CD4-positive, alpha-beta memory T cell (primary cell): ENCODE results near the gene BTG3. TPM values are rescaled to one million over a fixed set of nuclear protein-coding genes. Genes with fewer than 3 reads are reported as not detected.
A peak's percentile ranks its signal among the peaks of the same experiment; 100 is the strongest.

ENCODE experiments used
- CTCF ChIA-PET: fragments of 350-600 bp; sonication (Branson Sonifier 250); formaldehyde crosslinking; loops from one replicate; lab custom pipeline; 2021; ENCODE audit warnings: inconsistent platforms; ENCODE audit not compliant: partially characterized antibody; lab: Charles Lee
- POLR2A ChIA-PET: fragments of 350-600 bp; sonication (Branson Sonifier 250); formaldehyde crosslinking; loops from one replicate; lab custom pipeline; 2021; ENCODE audit not compliant: partially characterized antibody; lab: Charles Lee
- DNase-seq, 5 donors: peaks; one replicate each; pipeline versions ENCODE4 v3.0.0 to v3.0.0-alpha.2; 2020 to 2022; ENCODE audit warnings: mixed read lengths in 1 of 5
- H3K27ac ChIP-seq: one replicate; pipeline ENCODE4 v1.7.0; 2013; ENCODE audit warnings: low read depth, low read length
- H3K27me3 ChIP-seq: 2 replicates; pipeline ENCODE4 v1.7.0; 2013; ENCODE audit warnings: mild to moderate bottlenecking, low read length, moderate library complexity; ENCODE audit not compliant: insufficient read depth
- H3K36me3 ChIP-seq: 2 replicates; pipeline ENCODE4 v1.7.0; 2013; ENCODE audit warnings: mild to moderate bottlenecking, low read length, moderate library complexity; ENCODE audit not compliant: insufficient read depth
- H3K4me1 ChIP-seq: 2 replicates; pipeline ENCODE4 v1.7.0; 2013; ENCODE audit warnings: mild to moderate bottlenecking, low read length, moderate library complexity; ENCODE audit not compliant: insufficient read depth
- H3K4me3 ChIP-seq, 2 donors: one replicate each; pipeline ENCODE4 v1.7.0; 2013; ENCODE audit warnings: low read length in 2 of 2, mild to moderate bottlenecking in 1 of 2
- H3K9me3 ChIP-seq, 2 donors: one replicate each; pipeline ENCODE4 v1.7.0; 2013; ENCODE audit warnings: low read length in 2 of 2, control low read depth in 1 of 2; ENCODE audit not compliant: control insufficient read depth in 1 of 2
- H3K27ac Mint-ChIP-seq, 7 donors: one replicate each; pipeline ENCODE4 v1.8.0; 2020 to 2021; ENCODE audit warnings: mixed read lengths in 7 of 7, mild to moderate bottlenecking in 6 of 7, inconsistent platforms in 3 of 7, moderate library complexity in 3 of 7
- H3K27me3 Mint-ChIP-seq, 2 donors: one replicate each; pipeline ENCODE4 v1.8.0; 2020 to 2021; ENCODE audit warnings: mixed read lengths in 2 of 2
- H3K36me3 Mint-ChIP-seq, 2 donors: one replicate each; pipeline ENCODE4 v1.8.0; 2020 to 2021; ENCODE audit warnings: mixed read lengths in 2 of 2, inconsistent platforms in 1 of 2, mild to moderate bottlenecking in 1 of 2
- H3K4me1 Mint-ChIP-seq, 4 donors: one replicate each; pipeline ENCODE4 v1.8.0; 2020 to 2021; ENCODE audit warnings: mixed read lengths in 4 of 4, mild to moderate bottlenecking in 1 of 4
- H3K4me3 Mint-ChIP-seq, 8 donors: one replicate each; pipeline ENCODE4 v1.8.0; 2020 to 2021; ENCODE audit warnings: mixed read lengths in 8 of 8, mild to moderate bottlenecking in 7 of 8, moderate library complexity in 6 of 8, inconsistent platforms in 3 of 8
- H3K9me3 Mint-ChIP-seq, 8 donors: one replicate each; pipeline ENCODE4 v1.8.0; 2020 to 2021; ENCODE audit warnings: mixed read lengths in 8 of 8, mild to moderate bottlenecking in 5 of 8, inconsistent platforms in 3 of 8, moderate library complexity in 1 of 8
- intact Hi-C: fragments of 100-400 bp; cut with micrococcal nuclease; formaldehyde crosslinking; loops from one replicate; pipeline ENCODE4 v1.15.1; 2023
- polyA plus RNA-seq, 2 donors: library from polyadenylated mRNA; unstranded; fragments of 300-500 nt; fragmentation: Illumina TruSeq; gene quantifications; one replicate each; pipeline ENCODE4 v1.2.3, GENCODE V29; 2021
- total RNA-seq, 2 experiments: library from RNA; stranded (reverse); gene quantifications; one replicate each; pipeline ENCODE4 v1.2.3, GENCODE V29; 2021

Gene BTG3
- total and polyA plus RNA-seq, 4 experiments from 2014 or later, result 9.7 to 20.6 (median 15.9) TPM

GRCh38 chr21:17612023-17612564 is 607 bp downstream of the BTG3 start:
- H3K27me3 Mint-ChIP-seq, result no peaks in the 10 kb centered on the region
- H3K9me3 Mint-ChIP-seq, result no peaks in the 10 kb centered on the region
- POLR2A ChIA-PET, result interaction anchor here (0.7 to 3.2 kb wide), 11 partner anchors 9 to 207 kb away, joined by 3 to 15 read pairs (median 5); partner anchors contain the start of genes C21orf91 and CXADR
- peak overlapping the region; percentile 95 to 100 (median 99) for H3K27ac Mint-ChIP-seq
- Histone ChIP-seq H3K27me3 (no peaks in the 10 kb centered on the region), H3K36me3 (no peaks in the 10 kb centered on the region), H3K4me3 (peak overlapping the region; percentile 87 to 97), H3K9me3 (no peaks in the 10 kb centered on the region), H3K27ac (peak overlapping the region; percentile 84), H3K4me1 (peaks cover 25% of the 10 kb centered on the region)
- H3K36me3 Mint-ChIP-seq, result peaks cover 6 to 24% of the 10 kb centered on the region in 2 donors
- CTCF ChIA-PET, result interaction anchor here (3.5 kb wide), 1 partner anchor 27 kb away, joined by 23 read pairs; no protein-coding TSS in a partner anchor
- intact Hi-C loops, result loop anchor here (5.0 kb wide), 3 partner anchors 170 to 1880 kb away; no protein-coding TSS in a partner anchor
- H3K4me1 Mint-ChIP-seq, result peaks cover 17 to 50% (median 25%) of the 10 kb centered on the region in 4 donors
- peak overlapping the region; percentile 91 to 99 (median 95) for H3K4me3 Mint-ChIP-seq
- no peak for DNase-seq

- Histone ChIP-seq H3K27me3 (no peaks in the 10 kb centered on the region), H3K27ac (peak overlapping the region; percentile 84), H3K4me1 (peaks cover 27% of the 10 kb centered on the region), H3K36me3 (no peaks in the 10 kb centered on the region), H3K9me3 (no peaks in the 10 kb centered on the region), H3K4me3 (peak overlapping the region; percentile 87 to 97)
- H3K27me3 Mint-ChIP-seq, result no peaks in the 10 kb centered on the region
- H3K4me3 Mint-ChIP-seq, result peak overlapping the region; percentile 91 to 99 (median 95)
- peaks cover 6 to 24% of the 10 kb centered on the region in 2 donors for H3K36me3 Mint-ChIP-seq
- H3K27ac Mint-ChIP-seq, result peak overlapping the region; percentile 95 to 100 (median 99)
- intact Hi-C loops, result loop anchor here (1.0 to 5.0 kb wide), 5 partner anchors 98 to 1879 kb away; partner anchors contain the start of genes C21orf91 and CXADR
- CTCF ChIA-PET, result interaction anchor here (0.9 to 3.5 kb wide), 4 partner anchors 11 to 100 kb away, joined by 3 to 23 read pairs (median 6); no protein-coding TSS in a partner anchor
- peaks cover 17 to 50% (median 25%) of the 10 kb centered on the region in 4 donors for H3K4me1 Mint-ChIP-seq
- peak; percentile 80 to 91 (median 84) for DNase-seq
- no peaks in the 10 kb centered on the region for H3K9me3 Mint-ChIP-seq
- POLR2A ChIA-PET, result interaction anchor here (0.6 to 3.2 kb wide), 13 partner anchors 9 to 208 kb away, joined by 3 to 15 read pairs (median 5); partner anchors contain the start of genes C21orf91 and CXADR
Observed at GRCh38 chr21:17611414-17612022, 1.2 kb downstream of the BTG3 start.

- ChIA-PET CTCF (interaction anchor here (0.9 to 3.5 kb wide), 4 partner anchors 10 to 99 kb away, joined by 3 to 23 read pairs (median 6); no protein-coding TSS in a partner anchor), POLR2A (interaction anchor here (0.6 to 2.5 kb wide), 7 partner anchors 10 to 208 kb away, joined by 3 to 15 read pairs (median 5); partner anchors contain the start of genes C21orf91 and CXADR)
- peak overlapping the region; percentile 91 to 99 (median 95) for H3K4me3 Mint-ChIP-seq
- Histone ChIP-seq H3K9me3 (no peaks in the 10 kb centered on the region), H3K4me1 (peaks cover 27% of the 10 kb centered on the region), H3K4me3 (peak overlapping the region in 1 of 2 donors; percentile 87), H3K36me3 (peaks cover 3% of the 10 kb centered on the region), H3K27ac (peak overlapping the region; percentile 84), H3K27me3 (no peaks in the 10 kb centered on the region)
- intact Hi-C loops, result loop anchor here (1.0 to 5.0 kb wide), 5 partner anchors 98 to 1879 kb away; partner anchors contain the start of genes C21orf91 and CXADR
- no peaks in the 10 kb centered on the region for H3K27me3 Mint-ChIP-seq
- no peaks in the 10 kb centered on the region for H3K9me3 Mint-ChIP-seq
- peak overlapping the region; percentile 95 to 100 (median 99) for H3K27ac Mint-ChIP-seq
- peak in 1 of 5 donors; percentile 2 for DNase-seq
- peaks cover 6 to 24% of the 10 kb centered on the region in 2 donors for H3K36me3 Mint-ChIP-seq
- peaks cover 17 to 50% (median 25%) of the 10 kb centered on the region in 4 donors for H3K4me1 Mint-ChIP-seq
Observed at GRCh38 chr21:17610911-17611310, 1.8 kb downstream of the BTG3 start.

GRCh38 chr21:17609681-17610080 is 3.0 kb downstream of the BTG3 start:
- H3K27ac Mint-ChIP-seq, result peak overlapping the region in 2 of 7 donors; percentile 3 to 95
- H3K4me3 ChIP-seq, result no peak overlapping the region
- no peaks in the 10 kb centered on the region for H3K27me3 ChIP-seq
- ChIA-PET POLR2A (interaction anchor here (1.7 kb wide), 1 partner anchor 98 kb away, joined by 5 read pairs; the partner anchor contains the start of gene CXADR), CTCF (interaction anchor here (0.6 to 3.5 kb wide), 7 partner anchors 9 to 222 kb away, joined by 3 to 23 read pairs (median 4); no protein-coding TSS in a partner anchor)
- H3K9me3 ChIP-seq, result no peaks in the 10 kb centered on the region
- H3K36me3 ChIP-seq, result peaks cover 3% of the 10 kb centered on the region
- no peak overlapping the region for H3K27ac ChIP-seq
- intact Hi-C loops, result loop anchor here (5.0 kb wide), 3 partner anchors 173 to 1877 kb away; no protein-coding TSS in a partner anchor
- H3K36me3 Mint-ChIP-seq, result peaks cover 6 to 31% of the 10 kb centered on the region in 2 donors
- H3K9me3 Mint-ChIP-seq, result no peaks in the 10 kb centered on the region
- no peaks in the 10 kb centered on the region for H3K27me3 Mint-ChIP-seq
- DNase-seq, result no peak
- peaks cover 17 to 45% (median 25%) of the 10 kb centered on the region in 4 donors for H3K4me1 Mint-ChIP-seq
- peaks cover 27% of the 10 kb centered on the region for H3K4me1 ChIP-seq
- peak overlapping the region in 3 of 8 donors; percentile 52 to 67 (median 65) for H3K4me3 Mint-ChIP-seq

GRCh38 chr21:17607684-17608083 is 5.0 kb downstream of the BTG3 start:
- Mint-ChIP-seq H3K27me3 (no peaks in the 10 kb centered on the region), H3K27ac (peak overlapping the region in 1 of 7 donors; percentile 95), H3K4me1 (peaks cover 25 to 40% (median 30%) of the 10 kb centered on the region in 4 donors), H3K36me3 (peaks cover 18 to 47% of the 10 kb centered on the region in 2 donors), H3K9me3 (no peaks in the 10 kb centered on the region), H3K4me3 (no peak overlapping the region)
- ChIA-PET POLR2A (no interaction called here), CTCF (interaction anchor here (0.8 kb wide), 1 partner anchor 72 kb away, joined by 4 read pairs; no protein-coding TSS in a partner anchor)
- Histone ChIP-seq H3K36me3 (peaks cover 12% of the 10 kb centered on the region), H3K27ac (no peak overlapping the region), H3K4me1 (peaks cover 25% of the 10 kb centered on the region), H3K27me3 (no peaks in the 10 kb centered on the region), H3K4me3 (no peak overlapping the region), H3K9me3 (no peaks in the 10 kb centered on the region)
- intact Hi-C loops, result no loop called here
- DNase-seq, result no peak

GRCh38 chr21:17602874-17603273 is 9.8 kb downstream of the BTG3 start:
- Mint-ChIP-seq H3K9me3 (no peaks in the 10 kb centered on the region), H3K4me1 (peaks cover 8 to 17% (median 12%) of the 10 kb centered on the region in 4 donors), H3K27ac (peak overlapping the region in 1 of 7 donors; percentile 67), H3K27me3 (no peaks in the 10 kb centered on the region), H3K36me3 (peaks cover 32 to 59% of the 10 kb centered on the region in 2 donors), H3K4me3 (no peak overlapping the region)
- CTCF ChIA-PET, result no interaction called here
- peaks cover 17% of the 10 kb centered on the region for H3K36me3 ChIP-seq
- no peak overlapping the region for H3K4me3 ChIP-seq
- DNase-seq, result no peak
- no peaks in the 10 kb centered on the region for H3K9me3 ChIP-seq
- no peaks in the 10 kb centered on the region for H3K27me3 ChIP-seq
- POLR2A ChIA-PET, result interaction anchor here (2.4 kb wide), 1 partner anchor 10 kb away, joined by 11 read pairs; the partner anchor contains the start of gene BTG3
- peaks cover 12% of the 10 kb centered on the region for H3K4me1 ChIP-seq
- H3K27ac ChIP-seq, result no peak overlapping the region
- intact Hi-C loops, result no loop called here
